ENCODE data around the gene GPR85. TPM values are rescaled to one million over a fixed set of nuclear protein-coding genes. Genes with fewer than 3 reads are reported as not detected.

The GPR85 gene
- total and polyA plus RNA-seq, 2 of the 4 experiments (the other 2 are of a cell fraction), result 1.7 to 5.4 TPM

DNA sequence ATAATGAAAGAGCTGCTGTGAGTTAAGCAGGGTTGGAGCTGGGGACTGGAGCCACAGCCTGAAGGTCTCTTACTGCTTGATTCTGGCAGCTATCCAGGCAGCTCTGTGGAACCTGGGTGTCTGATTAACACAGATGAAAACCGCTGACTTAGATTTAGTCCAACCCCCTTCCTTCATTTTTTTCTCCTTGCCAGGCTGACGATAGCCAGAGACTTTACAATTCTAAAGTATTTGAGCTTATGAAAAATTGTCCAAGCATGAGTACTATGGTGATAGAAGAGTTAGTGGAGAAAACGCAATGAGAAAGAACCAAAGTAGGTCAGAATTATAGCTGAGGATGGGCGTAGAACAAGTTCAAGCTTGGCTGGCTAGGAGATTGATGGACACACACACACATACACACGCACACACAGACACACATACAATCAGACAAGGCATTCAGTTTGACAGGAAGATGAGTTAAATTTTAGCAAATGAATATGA lies 13.5 kb upstream of the GPR85 start:
- ATAC-seq (ENCODE audit: low read depth), result peak; percentile 21; the same call in 1 of the 2 replicates
- dilution Hi-C loops (cut with HindIII; ENCODE audit: low sequenced_read_pairs, unreplicated experiment), result no loop called here

More for the DNA sequence above, 13.5 kb upstream of the GPR85 start:
- WGBS, 2 experiments (ENCODE audit: extremely low coverage in 2 of 2, insufficient read length in 1 of 2), result no CpG with 5 or more reads among the region's 5 CpGs
- H3K4me1 ChIP-seq (ENCODE audit: control insufficient read depth, insufficient read depth, low read length), result peaks cover 2% of the 10 kb centered on the region; the same call in 1 of the 2 replicates
- H2BK120ac ChIP-seq (ENCODE audit: low read depth, low read length), result no peak overlapping the region
- no peaks in the 10 kb centered on the region for H3K36me3 ChIP-seq (ENCODE audit: control insufficient read depth, insufficient read depth, low read length)
- intact Hi-C loops (cut with micrococcal nuclease), result no loop called here
- H3K9me3 ChIP-seq (ENCODE audit: control insufficient read depth, insufficient read depth, low read length), result no peaks in the 10 kb centered on the region
- H4K20me1 ChIP-seq (ENCODE audit: insufficient read depth, low read length), result no peaks in the 10 kb centered on the region
- TF ChIP-seq RAD21 (IDR thresholded peaks at IDR 0.05; ENCODE audit: low read length) (no peak), RFX5 (IDR thresholded peaks at IDR 0.05; ENCODE audit: low read depth, low read length) (no peak), NFE2L2 (IDR thresholded peaks at IDR 0.05; ENCODE audit: low read depth, low read length) (no peak), POLR2A (IDR thresholded peaks at IDR 0.05; ENCODE audit: low read depth, low read length) (no peak), MAZ (IDR thresholded peaks at IDR 0.05; ENCODE audit: borderline replicate concordance, low read depth, low read length) (no peak)
- no peaks in the 10 kb centered on the region for H3K27me3 ChIP-seq (ENCODE audit: control insufficient read depth, insufficient read depth, low read length)
- no peak overlapping the region for H2AFZ ChIP-seq (replicated peaks; ENCODE audit: low read length, poor library complexity)
- H2BK20ac ChIP-seq (ENCODE audit: low read depth, low read length), result no peak overlapping the region
- ChIA-PET POLR2A (ENCODE audit: unreplicated experiment) (no interaction called here), CTCF (interaction anchor here (0.6 to 1.2 kb wide), 3 partner anchors 13 to 313 kb away, joined by 3 to 5 read pairs (median 4); no protein-coding TSS in a partner anchor)
- no peak overlapping the region for H4K5ac ChIP-seq (ENCODE audit: low read depth, low read length)
- no peak overlapping the region for H4K91ac ChIP-seq (ENCODE audit: insufficient read depth, low read depth, low read length)
- no peaks in the 10 kb centered on the region for H3K9me1 ChIP-seq (ENCODE audit: insufficient read depth, low read length)
- H2BK5ac ChIP-seq (ENCODE audit: low read depth, low read length, poor library complexity, severe bottlenecking), result no peak overlapping the region
- H3K23ac ChIP-seq (ENCODE audit: low read depth, low read length), result no peak overlapping the region
- in situ Hi-C loops (cut with MboI; ENCODE audit: low sequenced_read_pairs), result no loop called here
- no peak overlapping the region for H3K14ac ChIP-seq (replicated peaks; ENCODE audit: low read depth, low read length)
- no peak overlapping the region for H2AK9ac ChIP-seq (replicated peaks; ENCODE audit: low read depth, low read length, poor library complexity)
- no peak overlapping the region for H3K18ac ChIP-seq (ENCODE audit: low read depth, low read length)
- no peak overlapping the region for H4K8ac ChIP-seq (ENCODE audit: low read depth in 2 of 2, low read length in 2 of 2)
- no peak overlapping the region for H2AK5ac ChIP-seq (ENCODE audit: low read depth, low read length)
- H3K9ac ChIP-seq (ENCODE audit: low read depth, low read length), result no peak overlapping the region
- 0 out of 2 replicates have a peak overlapping the region, but pooled peaks have one; percentile 2 for H3K4me2 ChIP-seq (ENCODE audit: low read depth, low read length)
- no TSS peak for BruUV-seq (replicated peaks)
- no peak overlapping the region for H3K27ac ChIP-seq (ENCODE audit: insufficient read depth, low read length)
- H3K79me1 ChIP-seq (ENCODE audit: low read depth in 1 of 2, low read length in 2 of 2), result no peaks in the 10 kb centered on the region
- H3K4ac ChIP-seq (ENCODE audit: low read depth, low read length), result no peak overlapping the region
- DNase-seq, result peak; percentile 44
- H3K56ac ChIP-seq (ENCODE audit: extremely low read depth, insufficient read depth, low read length), result no peak overlapping the region
- no peak overlapping the region for H2BK15ac ChIP-seq (ENCODE audit: low read depth, low read length)
- no peak overlapping the region for H3K4me3 ChIP-seq (ENCODE audit: insufficient read depth, low read depth, low read length)

Data from IMR-90 (cell line).